ENCODE results near the gene TEF. TPM values are rescaled to one million over a fixed set of nuclear protein-coding genes. Genes with fewer than 3 reads are reported as not detected.
A peak's percentile ranks its signal among the peaks of the same experiment; 100 is the strongest.

The TEF gene
- polyA plus RNA-seq, 1 donor: 5.6 TPM

DNA sequence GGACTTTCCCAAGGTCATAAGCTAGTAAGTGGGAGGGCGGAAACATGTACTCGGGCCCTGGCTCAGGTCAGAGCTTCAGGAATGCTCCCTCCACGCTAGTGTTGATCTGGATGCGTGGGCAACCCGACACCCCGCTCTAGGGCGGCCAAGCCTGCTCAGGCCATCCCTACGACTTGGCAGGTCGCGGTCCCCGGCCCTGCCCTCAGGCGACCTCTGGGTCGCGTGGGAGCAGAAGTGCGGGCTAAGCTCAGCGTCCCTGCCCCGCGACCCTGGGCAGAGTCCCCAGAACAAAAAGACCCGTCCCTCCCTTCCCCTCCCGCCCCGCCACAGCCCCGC is 781 bp upstream of the TEF start:
- Histone ChIP-seq H3K27ac (ENCODE audit: low read length) (peak overlapping the region; percentile 99), H3K36me3 (ENCODE audit: control insufficient read depth, insufficient read depth, low read length) (no peaks in the 10 kb centered on the region), H3K4me3 (ENCODE audit: low read length) (peak overlapping the region; percentile 65), H3K4me1 (ENCODE audit: control insufficient read depth, insufficient read depth, low read length) (peaks cover 19% of the 10 kb centered on the region), H3K27me3 (ENCODE audit: control insufficient read depth, insufficient read depth, low read length) (no peaks in the 10 kb centered on the region), H3K9me3 (ENCODE audit: control insufficient read depth, low read depth, low read length) (no peaks in the 10 kb centered on the region)
- DNase-seq: peak; percentile 72 to 88
- no CpG with 5 or more reads among the region's 22 CpGs for WGBS (ENCODE audit: insufficient coverage, low lambda C conversion rate)

- Histone ChIP-seq H3K4me3 (ENCODE audit: low read length) (peak overlapping the region; percentile 52), H3K9me3 (ENCODE audit: control insufficient read depth, low read depth, low read length) (no peaks in the 10 kb centered on the region), H3K4me1 (ENCODE audit: control insufficient read depth, insufficient read depth, low read length) (peaks cover 19% of the 10 kb centered on the region), H3K27me3 (ENCODE audit: control insufficient read depth, insufficient read depth, low read length) (no peaks in the 10 kb centered on the region), H3K27ac (ENCODE audit: low read length) (peak overlapping the region; percentile 99), H3K36me3 (ENCODE audit: control insufficient read depth, insufficient read depth, low read length) (peaks cover under 1% of the 10 kb centered on the region)
- peak; percentile 37 to 59 for DNase-seq
- WGBS (ENCODE audit: insufficient coverage, low lambda C conversion rate): no CpG with 5 or more reads among the region's 35 CpGs
Measured at GRCh38 chr22:41382098-41382578, 396 bp downstream of the TEF start.

GRCh38 chr22:41382610-41383009 is 868 bp downstream of the TEF start:
- no peak overlapping the region for H3K27ac ChIP-seq (ENCODE audit: low read length)
- no peaks in the 10 kb centered on the region for H3K27me3 ChIP-seq (ENCODE audit: control insufficient read depth, insufficient read depth, low read length)
- no CpG with 5 or more reads among the region's 19 CpGs for WGBS (ENCODE audit: insufficient coverage, low lambda C conversion rate)
- peak overlapping the region; percentile 52 for H3K4me3 ChIP-seq (ENCODE audit: low read length)
- peaks cover 5% of the 10 kb centered on the region for H3K36me3 ChIP-seq (ENCODE audit: control insufficient read depth, insufficient read depth, low read length)
- DNase-seq: no peak
- H3K4me1 ChIP-seq (ENCODE audit: control insufficient read depth, insufficient read depth, low read length): peaks cover 19% of the 10 kb centered on the region
- H3K9me3 ChIP-seq (ENCODE audit: control insufficient read depth, low read depth, low read length): no peaks in the 10 kb centered on the region

DNA sequence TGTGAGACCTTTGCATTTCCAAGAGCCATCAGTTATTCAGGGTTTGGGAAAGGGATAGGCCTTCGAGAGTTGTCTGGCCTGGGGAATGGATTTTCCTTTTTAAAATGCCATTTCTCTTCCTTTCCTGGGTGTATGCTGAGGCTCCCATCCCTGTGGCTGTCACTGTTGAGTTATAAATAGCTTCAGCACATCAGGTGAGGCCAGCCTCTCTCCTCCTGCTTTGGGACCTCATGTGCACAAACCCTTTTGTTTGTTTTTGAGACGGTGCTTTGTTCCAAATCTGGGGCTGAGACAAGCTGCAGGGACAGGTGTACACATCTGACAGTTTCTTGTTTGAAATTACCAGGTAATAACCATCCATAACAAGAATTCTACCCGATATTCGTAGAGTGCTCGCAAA is 1.3 kb downstream of the TEF start:
- Histone ChIP-seq H3K36me3 (ENCODE audit: control insufficient read depth, insufficient read depth, low read length) (peaks cover 7% of the 10 kb centered on the region), H3K4me3 (ENCODE audit: low read length) (peak overlapping the region; percentile 52), H3K9me3 (ENCODE audit: control insufficient read depth, low read depth, low read length) (no peaks in the 10 kb centered on the region), H3K27me3 (ENCODE audit: control insufficient read depth, insufficient read depth, low read length) (no peaks in the 10 kb centered on the region), H3K27ac (ENCODE audit: low read length) (no peak overlapping the region), H3K4me1 (ENCODE audit: control insufficient read depth, insufficient read depth, low read length) (peaks cover 19% of the 10 kb centered on the region)
- no peak for DNase-seq
- 100% methylated on average over 3 of the region's 5 CpGs for WGBS (ENCODE audit: insufficient coverage, low lambda C conversion rate)

- Histone ChIP-seq H3K27ac (ENCODE audit: low read length) (no peak overlapping the region), H3K27me3 (ENCODE audit: control insufficient read depth, insufficient read depth, low read length) (no peaks in the 10 kb centered on the region), H3K4me1 (ENCODE audit: control insufficient read depth, insufficient read depth, low read length) (peaks cover 19% of the 10 kb centered on the region), H3K36me3 (ENCODE audit: control insufficient read depth, insufficient read depth, low read length) (peaks cover 13% of the 10 kb centered on the region), H3K9me3 (ENCODE audit: control insufficient read depth, low read depth, low read length) (no peaks in the 10 kb centered on the region), H3K4me3 (ENCODE audit: low read length) (no peak overlapping the region)
- DNase-seq: no peak
Measured at GRCh38 chr22:41384128-41384527, 2.4 kb downstream of the TEF start.

GRCh38 chr22:41387341-41387740 is 5.6 kb downstream of the TEF start:
- no peaks in the 10 kb centered on the region for H3K27me3 ChIP-seq (ENCODE audit: control insufficient read depth, insufficient read depth, low read length)
- no CpG with 5 or more reads among the region's 7 CpGs for WGBS (ENCODE audit: insufficient coverage, low lambda C conversion rate)
- H3K9me3 ChIP-seq (ENCODE audit: control insufficient read depth, low read depth, low read length): no peaks in the 10 kb centered on the region
- H3K4me3 ChIP-seq (ENCODE audit: low read length): no peak overlapping the region
- H3K4me1 ChIP-seq (ENCODE audit: control insufficient read depth, insufficient read depth, low read length): peaks cover 5% of the 10 kb centered on the region
- peaks cover 22% of the 10 kb centered on the region for H3K36me3 ChIP-seq (ENCODE audit: control insufficient read depth, insufficient read depth, low read length)
- no peak overlapping the region for H3K27ac ChIP-seq (ENCODE audit: low read length)
- DNase-seq: no peak

GRCh38 chr22:41394012-41394356 is 12.2 kb downstream of the TEF start:
- H3K36me3 ChIP-seq (ENCODE audit: control insufficient read depth, insufficient read depth, low read length): peaks cover 39% of the 10 kb centered on the region
- no peak for DNase-seq
- no peaks in the 10 kb centered on the region for H3K27me3 ChIP-seq (ENCODE audit: control insufficient read depth, insufficient read depth, low read length)
- H3K27ac ChIP-seq (ENCODE audit: low read length): no peak overlapping the region
- peaks cover 8% of the 10 kb centered on the region for H3K4me1 ChIP-seq (ENCODE audit: control insufficient read depth, insufficient read depth, low read length)
- H3K4me3 ChIP-seq (ENCODE audit: low read length): no peak overlapping the region
- no peaks in the 10 kb centered on the region for H3K9me3 ChIP-seq (ENCODE audit: control insufficient read depth, low read depth, low read length)
- no CpG with 5 or more reads among the region's 11 CpGs for WGBS (ENCODE audit: insufficient coverage, low lambda C conversion rate)

GRCh38 chr22:41395531-41396240 is 13.9 kb downstream of the TEF start:
- H3K9me3 ChIP-seq (ENCODE audit: control insufficient read depth, low read depth, low read length): no peaks in the 10 kb centered on the region
- H3K27me3 ChIP-seq (ENCODE audit: control insufficient read depth, insufficient read depth, low read length): no peaks in the 10 kb centered on the region
- no peak overlapping the region for H3K27ac ChIP-seq (ENCODE audit: low read length)
- H3K36me3 ChIP-seq (ENCODE audit: control insufficient read depth, insufficient read depth, low read length): peaks cover 32% of the 10 kb centered on the region
- 94% methylated on average over 6 of the region's 37 CpGs for WGBS (ENCODE audit: insufficient coverage, low lambda C conversion rate)
- peaks cover 8% of the 10 kb centered on the region for H3K4me1 ChIP-seq (ENCODE audit: control insufficient read depth, insufficient read depth, low read length)
- no peak overlapping the region for H3K4me3 ChIP-seq (ENCODE audit: low read length)
- no peak for DNase-seq

DNA sequence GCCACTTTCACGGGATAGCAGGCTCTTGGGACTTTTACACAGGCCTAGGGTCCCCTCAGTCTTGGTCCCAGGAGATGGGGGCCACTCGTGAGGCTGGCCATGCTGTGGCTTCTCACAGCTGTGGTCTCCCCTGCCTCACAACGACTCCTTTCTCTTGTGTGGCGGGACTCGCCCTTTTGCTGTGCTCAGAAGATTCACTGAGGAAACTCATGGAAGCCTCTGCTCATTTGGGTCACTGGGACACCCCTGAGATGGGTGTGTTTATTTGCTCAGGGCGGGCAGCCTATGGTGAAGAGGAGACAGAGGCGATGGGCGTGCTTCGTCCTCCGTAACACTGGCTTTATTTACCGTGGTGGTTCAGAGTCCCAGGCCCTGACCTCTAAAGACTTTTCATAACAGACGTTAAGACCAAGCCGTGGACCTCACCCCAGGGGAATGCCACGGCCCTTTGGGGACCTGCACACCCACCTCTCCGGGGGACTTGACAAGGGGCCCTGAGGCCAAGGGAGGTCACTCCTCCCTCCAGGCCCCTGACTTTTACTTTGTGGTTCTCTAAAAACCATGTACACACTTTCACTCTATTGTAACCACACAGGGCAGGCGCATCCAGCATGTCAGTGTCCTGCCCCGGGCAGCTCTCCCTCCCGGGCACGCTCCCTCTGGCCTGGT is 15.5 kb downstream of the TEF start:
- Histone ChIP-seq H3K9me3 (ENCODE audit: control insufficient read depth, low read depth, low read length) (no peaks in the 10 kb centered on the region), H3K27me3 (ENCODE audit: control insufficient read depth, insufficient read depth, low read length) (no peaks in the 10 kb centered on the region), H3K36me3 (ENCODE audit: control insufficient read depth, insufficient read depth, low read length) (peaks cover 29% of the 10 kb centered on the region), H3K27ac (ENCODE audit: low read length) (no peak overlapping the region), H3K4me3 (ENCODE audit: low read length) (no peak overlapping the region), H3K4me1 (ENCODE audit: control insufficient read depth, insufficient read depth, low read length) (peaks cover 15% of the 10 kb centered on the region)
- 80% methylated on average over 2 of the region's 19 CpGs for WGBS (ENCODE audit: insufficient coverage, low lambda C conversion rate)
- peak in 1 of 2 donors; percentile 65 for DNase-seq

DNA sequence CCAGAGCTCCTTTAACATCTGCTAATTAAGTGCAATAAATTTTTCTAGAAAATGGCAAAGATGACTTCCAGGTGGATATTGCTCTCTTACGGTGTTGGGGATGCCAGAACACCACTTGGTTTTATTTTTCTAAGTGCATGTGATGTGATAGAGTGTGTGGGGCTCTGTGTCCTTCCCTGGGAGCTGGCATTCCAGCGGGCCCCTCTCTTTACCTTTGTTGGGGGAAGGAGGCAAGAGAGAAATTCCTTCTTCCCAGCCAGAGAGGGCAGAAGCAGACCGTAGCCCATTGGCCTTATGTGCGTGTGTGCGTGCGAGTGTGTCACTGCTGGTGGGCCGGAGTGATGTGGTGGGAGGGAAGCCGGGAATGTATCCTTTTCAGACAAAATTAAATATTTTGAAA is 17.2 kb downstream of the TEF start:
- H3K4me1 ChIP-seq (ENCODE audit: control insufficient read depth, insufficient read depth, low read length): peaks cover 18% of the 10 kb centered on the region
- DNase-seq: no peak
- no peak overlapping the region for H3K27ac ChIP-seq (ENCODE audit: low read length)
- no peaks in the 10 kb centered on the region for H3K9me3 ChIP-seq (ENCODE audit: control insufficient read depth, low read depth, low read length)
- no peak overlapping the region for H3K4me3 ChIP-seq (ENCODE audit: low read length)
- WGBS (ENCODE audit: insufficient coverage, low lambda C conversion rate): no CpG with 5 or more reads among the region's 8 CpGs
- no peaks in the 10 kb centered on the region for H3K27me3 ChIP-seq (ENCODE audit: control insufficient read depth, insufficient read depth, low read length)
- peaks cover 29% of the 10 kb centered on the region for H3K36me3 ChIP-seq (ENCODE audit: control insufficient read depth, insufficient read depth, low read length)

Measured in large intestine (tissue), 3 donors.